Smooth muscle cell (in vitro differentiated cells): ENCODE measurements around the gene KCNQ1. TPM values are rescaled to one million over a fixed set of nuclear protein-coding genes. Genes with fewer than 3 reads are reported as not detected.

Experiments used
- DNase-seq: peaks from one replicate; lab custom pipeline; 2025; ENCODE audit not compliant: unreplicated experiment; lab: John Stamatoyannopoulos, UW
- H2AFZ ChIP-seq: fragments of 200-600 bp; sonication (generic); 2 replicates; pipeline ENCODE4 v1.6.0; 2016; ENCODE audit warnings: antibody characterized with exemption, low read depth, mild to moderate bottlenecking
- H3F3A ChIP-seq: fragments of 200-600 bp; sonication (generic); 2 replicates; pipeline ENCODE4 v1.6.0; 2017; ENCODE audit warnings: antibody characterized with exemption, low read depth
- H3K27ac ChIP-seq: fragments of 200-600 bp; sonication (generic); 2 replicates; pipeline ENCODE4 v1.5.1; 2016; ENCODE audit warnings: low read depth, mild to moderate bottlenecking
- H3K27me3 ChIP-seq: fragments of 200-600 bp; sonication (generic); 2 replicates; pipeline ENCODE4 v1.6.1; 2016; ENCODE audit warnings: low read depth, mild to moderate bottlenecking
- H3K36me3 ChIP-seq: fragments of 200-600 bp; sonication (generic); 2 replicates; pipeline ENCODE4 v1.5.1; 2016; ENCODE audit warnings: low read depth
- H3K4me1 ChIP-seq: fragments of 200-600 bp; sonication (generic); 2 replicates; pipeline ENCODE4 v1.5.1; 2016; ENCODE audit warnings: low read depth
- H3K4me2 ChIP-seq: fragments of 200-600 bp; sonication (generic); 2 replicates; pipeline ENCODE4 v1.6.0; 2016; ENCODE audit warnings: mild to moderate bottlenecking
- H3K4me3 ChIP-seq: fragments of 200-600 bp; sonication (generic); 2 replicates; pipeline ENCODE4 v1.5.1; 2016; ENCODE audit warnings: mild to moderate bottlenecking
- H3K79me2 ChIP-seq: fragments of 200-600 bp; sonication (generic); 2 replicates; pipeline ENCODE4 v1.6.0; 2016; ENCODE audit warnings: low read depth, mild to moderate bottlenecking
- H3K9ac ChIP-seq: fragments of 200-600 bp; sonication (generic); 2 replicates; pipeline ENCODE4 v1.6.0; 2016; ENCODE audit warnings: low read depth
- H3K9me3 ChIP-seq: fragments of 200-600 bp; sonication (generic); replicated peaks from 2 replicates; pipeline ENCODE4 v1.5.1; 2016; ENCODE audit warnings: low read depth
- H4K20me1 ChIP-seq: fragments of 200-600 bp; sonication (generic); 2 replicates; pipeline ENCODE4 v1.6.0; 2016; ENCODE audit warnings: low read depth
- WGBS: methylation state at CpG from one replicate; pipeline ENCODE4 v1.1.7; 2016; ENCODE audit warnings: low lambda C conversion rate; 5-methylcytosine and 5-hydroxymethylcytosine counted together
- polyA plus RNA-seq: library from polyadenylated mRNA; unstranded; fragments of >200 nt; fragmentation: Nextera tagmentation; extraction: Ambion mirVana; gene quantifications from 2 replicates; pipeline ENCODE4 v1.2.1, GENCODE V29; 2016
- total RNA-seq: library from RNA; depleted of rRNA; stranded (reverse); fragments of >200 nt; gene quantifications from 2 replicates; pipeline ENCODE4 v1.2.3, GENCODE V29; 2014
- TF ChIP-seq, protein P1 (sequence below): fragments of 200-600 bp; sonication (generic); IDR thresholded peaks from 2 replicates; pipeline ENCODE4 v1.5.1; 2017; ENCODE audit warnings: borderline replicate concordance, mild to moderate bottlenecking, antibody characterized with exemption; ENCODE audit not compliant: insufficient read depth, poor library complexity, severe bottlenecking

The KCNQ1 gene
- total and polyA plus RNA-seq, 2 experiments from 2014 or later: 1.3 to 2.3 TPM

- no peaks in the 10 kb centered on the region for H3K36me3 ChIP-seq
- no peak overlapping the region for H2AFZ ChIP-seq
- H3K27ac ChIP-seq: no peak overlapping the region
- H4K20me1 ChIP-seq: no peaks in the 10 kb centered on the region
- no peaks in the 10 kb centered on the region for H3F3A ChIP-seq
- WGBS: 92% methylated on average over 21 of the region's 21 CpGs
- no peaks in the 10 kb centered on the region for H3K79me2 ChIP-seq
- no peaks in the 10 kb centered on the region for H3K27me3 ChIP-seq
- no peak overlapping the region for H3K4me2 ChIP-seq
- no peaks in the 10 kb centered on the region for H3K9me3 ChIP-seq
- TF ChIP-seq, protein P1, sequence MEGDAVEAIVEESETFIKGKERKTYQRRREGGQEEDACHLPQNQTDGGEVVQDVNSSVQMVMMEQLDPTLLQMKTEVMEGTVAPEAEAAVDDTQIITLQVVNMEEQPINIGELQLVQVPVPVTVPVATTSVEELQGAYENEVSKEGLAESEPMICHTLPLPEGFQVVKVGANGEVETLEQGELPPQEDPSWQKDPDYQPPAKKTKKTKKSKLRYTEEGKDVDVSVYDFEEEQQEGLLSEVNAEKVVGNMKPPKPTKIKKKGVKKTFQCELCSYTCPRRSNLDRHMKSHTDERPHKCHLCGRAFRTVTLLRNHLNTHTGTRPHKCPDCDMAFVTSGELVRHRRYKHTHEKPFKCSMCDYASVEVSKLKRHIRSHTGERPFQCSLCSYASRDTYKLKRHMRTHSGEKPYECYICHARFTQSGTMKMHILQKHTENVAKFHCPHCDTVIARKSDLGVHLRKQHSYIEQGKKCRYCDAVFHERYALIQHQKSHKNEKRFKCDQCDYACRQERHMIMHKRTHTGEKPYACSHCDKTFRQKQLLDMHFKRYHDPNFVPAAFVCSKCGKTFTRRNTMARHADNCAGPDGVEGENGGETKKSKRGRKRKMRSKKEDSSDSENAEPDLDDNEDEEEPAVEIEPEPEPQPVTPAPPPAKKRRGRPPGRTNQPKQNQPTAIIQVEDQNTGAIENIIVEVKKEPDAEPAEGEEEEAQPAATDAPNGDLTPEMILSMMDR: no peak
- H3K4me1 ChIP-seq: peaks cover 7% of the 10 kb centered on the region
- DNase-seq: no peak
- H3K9ac ChIP-seq: no peak overlapping the region
- H3K4me3 ChIP-seq: no peak overlapping the region
These were observed 402.8 kb downstream of the KCNQ1 start for GRCh38 chr11:2847561-2847960.

DNA sequence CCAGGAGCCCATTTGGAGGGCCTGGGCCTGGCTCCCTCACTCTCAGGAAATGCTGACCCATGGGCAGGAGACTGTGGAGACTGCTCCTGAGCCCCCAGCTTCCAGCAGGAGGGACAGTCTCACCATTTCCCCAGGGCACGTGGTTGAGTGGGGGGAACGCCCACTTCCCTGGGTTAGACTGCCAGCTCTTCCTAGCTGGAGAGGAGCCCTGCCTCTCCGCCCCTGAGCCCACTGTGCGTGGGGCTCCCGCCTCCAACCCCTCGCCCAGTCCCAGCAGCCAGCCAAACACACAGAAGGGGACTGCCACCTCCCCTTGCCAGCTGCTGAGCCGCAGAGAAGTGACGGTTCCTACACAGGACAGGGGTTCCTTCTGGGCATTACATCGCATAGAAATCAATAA lies 403.7 kb downstream of the KCNQ1 start:
- Histone ChIP-seq H3K9ac (no peak overlapping the region), H3K4me2 (no peak overlapping the region), H3K27ac (no peak overlapping the region), H3K27me3 (no peaks in the 10 kb centered on the region), H3K36me3 (no peaks in the 10 kb centered on the region), H3K79me2 (no peaks in the 10 kb centered on the region), H3K4me3 (no peak overlapping the region), H2AFZ (no peak overlapping the region), H3K9me3 (no peaks in the 10 kb centered on the region), H3F3A (no peaks in the 10 kb centered on the region), H3K4me1 (peaks cover 7% of the 10 kb centered on the region), H4K20me1 (no peaks in the 10 kb centered on the region)
- no peak for DNase-seq
- 87% methylated on average over 6 of the region's 9 CpGs for WGBS
- TF ChIP-seq, protein P1: no peak

DNA sequence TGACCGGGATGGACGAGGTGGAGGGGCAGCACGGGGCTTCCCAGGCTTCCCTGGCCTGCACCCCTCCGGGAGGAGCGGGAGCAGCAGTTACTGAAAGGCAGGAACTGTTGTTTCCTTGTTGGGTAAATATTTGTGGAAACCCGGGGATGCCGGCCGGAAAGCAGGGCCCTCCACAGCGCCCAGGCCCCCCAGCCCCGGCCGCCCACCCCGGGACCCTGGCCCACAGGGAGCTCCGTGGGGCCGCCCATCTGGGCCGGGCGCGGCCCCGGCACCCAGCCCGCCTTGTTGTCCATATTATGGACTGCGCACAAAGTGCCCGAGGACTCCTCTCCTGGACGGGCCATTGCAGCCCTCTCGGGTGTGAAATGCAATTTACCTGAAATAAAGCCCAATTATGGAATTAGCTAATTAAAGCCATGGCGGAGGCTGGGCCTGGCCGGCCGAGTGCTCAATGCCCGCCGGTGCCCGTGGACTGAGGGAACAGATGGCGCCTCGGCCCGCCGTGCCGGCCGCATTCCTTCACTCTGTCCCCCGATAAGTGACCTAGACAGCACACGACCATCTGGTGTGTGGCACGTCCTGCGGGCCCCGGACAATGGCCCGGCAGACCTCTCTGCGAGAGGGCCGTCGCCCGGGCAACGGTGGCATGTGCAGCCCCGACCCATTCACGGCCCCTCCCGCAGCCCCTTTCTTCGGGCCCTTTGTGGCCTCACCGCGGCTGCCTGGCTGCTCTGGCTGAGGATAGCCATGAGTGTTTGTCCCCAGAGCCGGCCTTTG lies 405.4 kb downstream of the KCNQ1 start:
- Histone ChIP-seq H3K4me1 (peaks cover 7% of the 10 kb centered on the region), H2AFZ (no peak overlapping the region), H3K36me3 (no peaks in the 10 kb centered on the region), H4K20me1 (no peaks in the 10 kb centered on the region), H3K9ac (no peak overlapping the region), H3K27ac (no peak overlapping the region), H3K4me2 (no peak overlapping the region), H3K9me3 (no peaks in the 10 kb centered on the region), H3K79me2 (no peaks in the 10 kb centered on the region), H3K4me3 (no peak overlapping the region), H3F3A (no peaks in the 10 kb centered on the region), H3K27me3 (no peaks in the 10 kb centered on the region)
- TF ChIP-seq, protein P1: no peak
- 95% methylated on average over 35 of the region's 53 CpGs for WGBS
- no peak for DNase-seq

- no peak overlapping the region for H3K4me3 ChIP-seq
- no peaks in the 10 kb centered on the region for H3K79me2 ChIP-seq
- no peaks in the 10 kb centered on the region for H4K20me1 ChIP-seq
- H3F3A ChIP-seq: no peaks in the 10 kb centered on the region
- H3K27me3 ChIP-seq: no peaks in the 10 kb centered on the region
- WGBS: 92% methylated on average over 12 of the region's 12 CpGs
- no peak overlapping the region for H3K9ac ChIP-seq
- no peak overlapping the region for H3K27ac ChIP-seq
- no peak overlapping the region for H2AFZ ChIP-seq
- H3K4me1 ChIP-seq: peaks cover 7% of the 10 kb centered on the region
- no peaks in the 10 kb centered on the region for H3K36me3 ChIP-seq
- H3K4me2 ChIP-seq: no peak overlapping the region
- no peak for DNase-seq
- TF ChIP-seq, protein P1: no peak
- no peaks in the 10 kb centered on the region for H3K9me3 ChIP-seq
These were observed 408.6 kb downstream of the KCNQ1 start for GRCh38 chr11:2853401-2853800.
